ENCODE measurements around the gene SF3B6. TPM values are rescaled to one million over a fixed set of nuclear protein-coding genes. Genes with fewer than 3 reads are reported as not detected.
A peak's percentile ranks its signal among the peaks of the same experiment; 100 is the strongest.

Gene SF3B6
- total and polyA plus RNA-seq, 9 of the 15 experiments (the other 6 are each of a cell fraction or from before 2014, with no cell fraction given) = 146 to 591 (median 295) TPM

GRCh38 chr2:24077535-24077877, 1.4 kb upstream of the SF3B6 start:
- Histone ChIP-seq H3K4me1 (replicated peaks in 1 of 2; ENCODE audit: control insufficient read depth in 2 of 2, insufficient read depth in 2 of 2, low read length in 2 of 2) (peaks cover 9 to 15% of the 10 kb centered on the region in 2 experiments; a peak in 4 of 5 replicates), H2AFZ (ENCODE audit: low read depth, low read length) (peak overlapping the region; percentile 82), H3K9me3 (replicated peaks; ENCODE audit: control insufficient read depth, insufficient read depth, low read depth, low read length) (no peaks in the 10 kb centered on the region), H3K4me3 (peak overlapping the region; percentile 58), H3K79me2 (ENCODE audit: control insufficient read depth, insufficient read depth, low read length) (peaks cover 36% of the 10 kb centered on the region), H3K27ac (ENCODE audit: extremely low read depth, low read depth, low read length) (peak overlapping the region; percentile 60), H4K20me1 (replicated peaks; ENCODE audit: control insufficient read depth, insufficient read depth, low read length) (no peaks in the 10 kb centered on the region), H3K9me1 (ENCODE audit: control insufficient read depth, insufficient read depth, low read length) (no peaks in the 10 kb centered on the region), H3K36me3 (ENCODE audit: control insufficient read depth, insufficient read depth, low read length) (peaks cover 32% of the 10 kb centered on the region), H3K9ac (ENCODE audit: insufficient read depth in 1 of 2, low read depth in 2 of 2, low read length in 2 of 2) (peak overlapping the region; percentile 66 to 92), H3K27me3 (ENCODE audit: control insufficient read depth in 2 of 2, insufficient read depth in 2 of 2, low read length in 2 of 2) (no peaks in the 10 kb centered on the region), H3K4me2 (ENCODE audit: insufficient read depth, low read length) (peak overlapping the region; percentile 99)
- 6% methylated on average over 9 of the region's 9 CpGs for WGBS (ENCODE audit: insufficient coverage, low coverage, missing lambda C conversion rate)
- DNase-seq (ENCODE audit: extremely low read depth in 1 of 4, low spot score in 3 of 4) (peak in 2 of 4 experiments; percentile 6 to 28), FAIRE-seq (peak; percentile 78), ATAC-seq (no peak)
- ChIA-PET POLR2A (interaction anchor here (0.6 to 1.8 kb wide), 5 partner anchors 25 to 1801 kb away, joined by 3 to 8 read pairs (median 6); partner anchors contain the start of genes ASXL2 and ATAD2B), CTCF (ENCODE audit: low intra/inter-chr PET ratio) (no interaction called here)
- intact Hi-C loops (cut with micrococcal nuclease) (loop anchor here (2.0 kb wide), 2 partner anchors 87 to 151 kb away; partner anchors contain the start of gene ATAD2B), in situ Hi-C loops (cut with MboI) (no loop called here)
- TF ChIP-seq FOXP1 (CRISPR knock-in tag; IDR thresholded peaks at IDR 0.05) (peak; percentile 52; the same call in 1 of the 2 replicates), CHD1 (IDR thresholded peaks at IDR 0.05; ENCODE audit: low read length) (peak; percentile 22), MAX (CRISPR knock-in tag; IDR thresholded peaks at IDR 0.05) (peak; percentile 30), KAT7 (CRISPR knock-in tag; IDR thresholded peaks at IDR 0.05; ENCODE audit: borderline replicate concordance) (no peak)
- BruUV-seq (replicated peaks) = no TSS peak

Measured in K562 (cell line).